OCI-LY7 (cell line): ENCODE data around the gene TMEM184A. TPM values are rescaled to one million over a fixed set of nuclear protein-coding genes. Genes with fewer than 3 reads are reported as not detected.

Source experiments
- BruUV-seq: library from RNA; stranded (reverse); fragments of 400-500 nt; replicated peaks from 2 replicates; lab custom pipeline; 2021; lab: Mats Ljungman, UMichigan
- CTCF ChIA-PET: fragments of 300-600 bp; sonication (Branson Sonifier 250); formaldehyde crosslinking; loops from one replicate; lab custom pipeline; 2022; ENCODE audit warnings: antibody characterized with exemption; ENCODE audit not compliant: unreplicated experiment; lab: Charles Lee
- POLR2A ChIA-PET: fragments of 300-600 bp; sonication (Branson Sonifier 250); formaldehyde crosslinking; loops from one replicate; lab custom pipeline; 2022; ENCODE audit warnings: antibody characterized with exemption; lab: Charles Lee
- DNase-seq: peaks from one replicate; pipeline ENCODE4 v3.0.0-alpha.2; 2015; ENCODE audit warnings: low spot score
- H2AFZ ChIP-seq: fragments of 200-600 bp; sonication (generic), shearing (Covaris generic); 2 replicates; pipeline ENCODE4 v1.6.1; 2014; ENCODE audit warnings: mild to moderate bottlenecking, antibody characterized with exemption, low read length, moderate library complexity
- H3K27ac ChIP-seq: fragments of 200-600 bp; sonication (generic); 2 replicates; pipeline ENCODE4 v1.5.1; 2014; ENCODE audit warnings: mixed run types, low read depth, mild to moderate bottlenecking, moderate library complexity, low read length, inconsistent platforms; ENCODE audit not compliant: poor library complexity, severe bottlenecking
- H3K36me3 ChIP-seq: fragments of 200-600 bp; sonication (generic); 2 replicates; pipeline ENCODE4 v1.6.1; 2014; ENCODE audit warnings: mild to moderate bottlenecking, antibody characterized with exemption, low read length, moderate library complexity, mixed read lengths; ENCODE audit not compliant: insufficient read depth
- H3K4me1 ChIP-seq: fragments of 200-600 bp; sonication (generic); 2 replicates; pipeline ENCODE4 v1.5.1; 2014; ENCODE audit warnings: mild to moderate bottlenecking, low read length; ENCODE audit not compliant: insufficient read depth, poor library complexity, severe bottlenecking
- H3K4me2 ChIP-seq: fragments of 200-600 bp; sonication (generic); 2 replicates; pipeline ENCODE4 v1.6.1; 2014; ENCODE audit warnings: mild to moderate bottlenecking, low read length
- H3K4me3 ChIP-seq: fragments of 200-600 bp; sonication (generic); 2 replicates; pipeline ENCODE4 v1.5.1; 2014; ENCODE audit warnings: mild to moderate bottlenecking, low read depth, low read length; ENCODE audit not compliant: poor library complexity, severe bottlenecking
- H3K79me2 ChIP-seq: fragments of 200-600 bp; sonication (generic); 2 replicates; pipeline ENCODE4 v1.6.1; 2016; ENCODE audit warnings: low read depth, mild to moderate bottlenecking, low read length, moderate library complexity, mixed read lengths; ENCODE audit not compliant: insufficient read depth
- H3K9me2 ChIP-seq: fragments of 200-600 bp; sonication (generic); 2 replicates; pipeline ENCODE4 v1.6.1; 2016; ENCODE audit warnings: mild to moderate bottlenecking, low read length, mixed read lengths; ENCODE audit not compliant: insufficient read depth
- H3K9me3 ChIP-seq: fragments of 200-600 bp; sonication (generic); 2 replicates; pipeline ENCODE4 v1.6.1; 2014; ENCODE audit warnings: mild to moderate bottlenecking, mixed run types, low read length, mixed read lengths
- H4K20me1 ChIP-seq: fragments of 200-600 bp; sonication (generic); 2 replicates; pipeline ENCODE4 v1.6.1; 2014; ENCODE audit warnings: mild to moderate bottlenecking, antibody characterized with exemption, low read length, moderate library complexity, mixed read lengths; ENCODE audit not compliant: insufficient read depth
- EZH2phosphoT487 ChIP-seq: fragments of 200-600 bp; sonication (generic); IDR thresholded peaks from 2 replicates; pipeline ENCODE4 v1.6.1; 2018; ENCODE audit warnings: low read depth, borderline replicate concordance, mild to moderate bottlenecking, mixed run types, antibody characterized with exemption, low read length, moderate library complexity, mixed read lengths
- intact Hi-C: fragments of 100-400 bp; cut with micrococcal nuclease; formaldehyde crosslinking; loops from one replicate; pipeline ENCODE4 v1.10.0; 2022; ENCODE audit not compliant: unreplicated experiment
- total RNA-seq, 2 experiments: library from RNA; depleted of rRNA in 1 of 2; stranded (reverse); fragments of >200 nt in 1 of 2; shearing (Covaris generic) in 1 of 2; gene quantifications; 2 replicates each; pipeline ENCODE4 v1.2.3, GENCODE V29; 2014 to 2022
- TF ChIP-seq, protein P1 (sequence below): fragments of 200-600 bp; sonication (generic); conservative IDR thresholded peaks from 2 replicates; pipeline ENCODE4 v1.5.1; 2014; ENCODE audit warnings: mild to moderate bottlenecking, antibody characterized with exemption, low read length, moderate library complexity, mixed read lengths

The TMEM184A gene
- total RNA-seq, 2 experiments from 2014 or later: 0.19 TPM; not detected in 1

DNA sequence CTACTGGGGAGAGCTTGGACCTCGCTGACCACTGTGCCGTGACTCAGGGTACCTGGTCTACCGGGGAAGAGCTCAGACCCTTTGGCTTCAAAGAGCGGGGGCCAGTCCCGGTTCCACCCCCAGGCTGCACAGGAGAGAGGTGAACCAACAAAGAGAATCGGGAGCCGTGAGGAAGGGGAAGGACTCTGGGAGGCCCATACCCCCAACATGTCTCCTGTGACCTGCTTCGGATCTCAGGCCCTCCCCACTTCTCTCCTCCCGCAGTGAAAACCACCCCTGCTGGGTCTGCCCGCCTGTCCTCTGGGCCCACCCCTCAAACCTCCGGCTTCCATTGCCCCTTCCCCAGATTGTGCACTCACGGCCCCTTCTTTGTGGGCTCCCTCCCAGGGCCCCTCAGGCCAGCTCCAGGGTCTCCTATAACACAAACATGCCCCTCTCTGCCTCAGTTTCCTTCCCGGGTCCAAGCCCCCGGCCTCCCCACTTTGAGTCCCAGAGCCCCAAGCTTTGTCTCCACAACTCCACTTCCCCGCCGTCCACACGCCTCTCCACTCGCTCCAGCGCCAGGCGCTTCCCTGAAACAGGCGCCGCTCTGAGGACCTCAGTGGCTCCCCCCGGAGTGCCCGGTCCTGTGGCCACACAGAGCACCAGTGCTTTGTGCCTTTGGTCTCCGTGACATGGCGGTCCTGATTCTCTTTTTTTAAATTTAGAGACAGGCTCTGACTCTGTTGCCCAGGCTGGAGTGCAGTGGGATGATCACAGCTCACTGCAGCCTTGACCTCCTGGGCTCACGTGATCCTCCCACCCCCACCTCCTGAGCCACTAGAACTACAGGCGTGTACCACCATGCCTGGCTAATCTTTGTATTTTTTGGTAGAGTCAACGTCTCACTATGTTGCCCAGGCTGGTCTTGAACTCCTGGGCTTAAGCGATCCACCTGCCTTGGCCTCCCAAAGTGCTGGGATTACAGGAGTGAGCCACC lies 44.3 kb downstream of the TMEM184A start:
- H3K9me2 ChIP-seq: no peaks in the 10 kb centered on the region
- peak overlapping the region; percentile 68 for H3K4me2 ChIP-seq

DNA sequence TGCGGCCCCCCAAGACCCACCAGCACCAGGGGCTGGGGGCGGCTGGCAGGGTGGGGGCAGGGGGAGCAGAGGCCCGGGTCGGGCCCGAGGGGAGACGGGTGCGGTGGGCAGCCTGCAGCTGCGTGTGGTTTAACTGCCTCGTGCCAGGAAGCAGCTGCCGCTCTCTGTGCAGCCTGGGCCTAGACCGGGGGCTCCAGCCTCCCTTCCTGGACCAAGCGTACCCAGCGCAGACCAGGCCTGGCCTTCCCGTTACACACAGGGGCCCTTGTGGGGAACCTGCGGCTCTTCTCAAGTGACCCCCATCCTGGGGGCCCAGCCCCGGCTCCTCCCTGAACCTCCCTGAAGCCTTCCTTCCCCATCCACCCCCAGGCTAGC lies 45.2 kb downstream of the TMEM184A start:
- peak overlapping the region; percentile 68 for H3K4me2 ChIP-seq
- intact Hi-C loops: no loop called here
- POLR2A ChIA-PET: interaction anchor here (0.5 to 2.3 kb wide), 3 partner anchors 9 to 424 kb away, joined by 4 to 8 read pairs (median 5); no protein-coding TSS in a partner anchor

More for the DNA sequence above, 44.3 kb downstream of the TMEM184A start:
- Histone ChIP-seq H3K4me3 (peak overlapping the region; percentile 52), H3K27ac (peak overlapping the region; percentile 91), H3K36me3 (no peaks in the 10 kb centered on the region), H3K79me2 (no peaks in the 10 kb centered on the region), H2AFZ (peak overlapping the region; percentile 10; the same call in 1 of the 2 replicates), H4K20me1 (no peaks in the 10 kb centered on the region), H3K9me3 (no peaks in the 10 kb centered on the region), H3K4me1 (peaks cover 69% of the 10 kb centered on the region)
- intact Hi-C loops: no loop called here
- ChIA-PET CTCF (interaction anchor here (0.8 kb wide), 1 partner anchor 10 kb away, joined by 3 read pairs; no protein-coding TSS in a partner anchor), POLR2A (interaction anchor here (1.0 to 2.3 kb wide), 2 partner anchors 8 to 13 kb away, joined by 4 to 8 read pairs; no protein-coding TSS in a partner anchor)
- no TSS peak for BruUV-seq
- TF ChIP-seq EZH2phosphoT487: no peak
- TF ChIP-seq, protein P1, sequence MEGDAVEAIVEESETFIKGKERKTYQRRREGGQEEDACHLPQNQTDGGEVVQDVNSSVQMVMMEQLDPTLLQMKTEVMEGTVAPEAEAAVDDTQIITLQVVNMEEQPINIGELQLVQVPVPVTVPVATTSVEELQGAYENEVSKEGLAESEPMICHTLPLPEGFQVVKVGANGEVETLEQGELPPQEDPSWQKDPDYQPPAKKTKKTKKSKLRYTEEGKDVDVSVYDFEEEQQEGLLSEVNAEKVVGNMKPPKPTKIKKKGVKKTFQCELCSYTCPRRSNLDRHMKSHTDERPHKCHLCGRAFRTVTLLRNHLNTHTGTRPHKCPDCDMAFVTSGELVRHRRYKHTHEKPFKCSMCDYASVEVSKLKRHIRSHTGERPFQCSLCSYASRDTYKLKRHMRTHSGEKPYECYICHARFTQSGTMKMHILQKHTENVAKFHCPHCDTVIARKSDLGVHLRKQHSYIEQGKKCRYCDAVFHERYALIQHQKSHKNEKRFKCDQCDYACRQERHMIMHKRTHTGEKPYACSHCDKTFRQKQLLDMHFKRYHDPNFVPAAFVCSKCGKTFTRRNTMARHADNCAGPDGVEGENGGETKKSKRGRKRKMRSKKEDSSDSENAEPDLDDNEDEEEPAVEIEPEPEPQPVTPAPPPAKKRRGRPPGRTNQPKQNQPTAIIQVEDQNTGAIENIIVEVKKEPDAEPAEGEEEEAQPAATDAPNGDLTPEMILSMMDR: no peak
- DNase-seq: peak; percentile 37

More for the DNA sequence above, 45.2 kb downstream of the TMEM184A start:
- no peak for TF ChIP-seq EZH2phosphoT487
- TF ChIP-seq, protein P1: no peak
- Histone ChIP-seq H3K79me2 (no peaks in the 10 kb centered on the region), H2AFZ (peak overlapping the region; percentile 10; the same call in 1 of the 2 replicates), H3K9me3 (no peaks in the 10 kb centered on the region), H3K4me1 (peaks cover 74% of the 10 kb centered on the region), H3K36me3 (no peaks in the 10 kb centered on the region), H3K4me3 (peak overlapping the region; percentile 52), H3K9me2 (no peaks in the 10 kb centered on the region), H3K27ac (peak overlapping the region; percentile 91), H4K20me1 (no peaks in the 10 kb centered on the region)
- BruUV-seq: no TSS peak
- CTCF ChIA-PET: interaction anchor here (0.8 kb wide), 1 partner anchor 11 kb away, joined by 3 read pairs; no protein-coding TSS in a partner anchor
- peak; percentile 92 for DNase-seq
